LNCAP (cell line): ENCODE data around the gene FRMD3.
A peak's percentile ranks its signal among the peaks of the same experiment; 100 is the strongest.

Experiments
- CTCF ChIP-seq: fragments of 450-650 bp; IDR thresholded peaks from 2 replicates; pipeline ENCODE4 v1.5.1; 2017; ENCODE audit warnings: mild to moderate bottlenecking

The FRMD3 gene

DNA sequence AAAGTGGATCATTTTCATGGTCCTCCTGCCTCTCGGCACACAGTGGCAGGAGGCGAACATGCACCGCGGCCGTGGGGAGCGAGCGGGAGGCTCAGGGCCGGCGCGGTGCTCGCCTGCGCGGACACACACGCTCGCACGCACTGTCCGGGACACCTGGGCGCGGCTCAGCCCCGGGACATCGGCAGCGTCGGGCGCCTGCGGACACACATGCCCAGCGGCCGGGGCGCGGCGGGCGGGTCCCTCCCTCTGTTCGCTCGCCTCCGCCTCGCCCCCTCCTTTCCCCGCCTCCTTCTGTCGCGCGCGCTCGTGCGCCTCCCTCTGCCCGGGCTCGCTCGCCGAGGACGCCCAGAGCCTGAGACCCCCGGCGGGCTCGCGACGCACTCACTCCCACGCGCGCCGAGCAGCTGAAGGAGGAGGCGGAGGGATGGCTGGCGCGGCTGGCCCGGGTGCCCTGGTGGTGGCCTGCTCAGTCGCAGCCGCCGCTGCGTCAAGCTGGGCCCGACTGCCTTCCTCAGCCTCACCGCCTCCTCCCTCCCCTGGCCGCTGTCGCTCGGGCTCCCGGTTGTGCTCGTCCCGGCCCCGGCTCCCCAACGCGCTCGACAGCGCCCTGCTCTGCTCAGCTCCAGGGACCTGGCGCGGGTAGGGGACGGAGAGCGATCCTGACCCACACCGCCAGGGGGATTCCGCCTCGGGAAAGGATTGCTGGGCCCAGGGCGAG is at the start of gene FRMD3:
Gene FRMD3 (minus strand): TSS at position 230 of the 718 bp plus-strand sequence. CDS start 170 bp downstream, at position 60.
- TF ChIP-seq CTCF: peak; percentile 89

GRCh38 chr9:83584995-83585394 is 46.8 kb upstream of the FRMD3 start:
- no peak for TF ChIP-seq CTCF

- peak; percentile 73 for TF ChIP-seq CTCF
These were observed 45.2 kb upstream of the FRMD3 start for GRCh38 chr9:83583151-83584014.

- no peak for TF ChIP-seq CTCF
These were observed 43.8 kb upstream of the FRMD3 start for GRCh38 chr9:83582029-83582428.

- TF ChIP-seq CTCF: no peak
These were observed 36.3 kb upstream of the FRMD3 start for GRCh38 chr9:83574482-83574881.

GRCh38 chr9:83572524-83572923 is 34.3 kb upstream of the FRMD3 start:
- TF ChIP-seq CTCF: no peak

DNA sequence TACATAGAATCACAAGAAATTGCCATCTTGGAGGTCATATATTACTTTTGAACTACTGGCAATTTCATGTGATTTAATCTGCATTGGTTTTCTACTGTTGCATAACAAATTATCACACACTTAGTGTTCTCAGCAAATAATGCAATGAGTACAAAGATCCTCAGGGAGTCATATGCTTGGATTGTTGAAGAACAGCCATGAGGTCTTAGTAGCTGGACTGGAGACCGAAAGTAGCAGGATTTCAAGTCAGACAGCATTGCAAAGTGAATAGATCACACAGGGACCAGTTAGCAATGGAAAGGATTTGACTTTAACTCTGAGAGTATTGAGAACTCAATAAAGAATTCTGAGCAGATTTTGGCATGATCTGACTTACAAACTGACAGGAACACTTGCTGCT is 32.2 kb upstream of the FRMD3 start:
- no peak for TF ChIP-seq CTCF
